K562 (cell line): Measurements from ENCODE around the gene CHURC1. TPM values are rescaled to one million over a fixed set of nuclear protein-coding genes. Genes with fewer than 3 reads are reported as not detected.

Experiments
- ATAC-seq: fragments of 200-7000 bp; cut with Tn5 transposase; 3 replicates; pipeline ENCODE4 v1.9.1; 2020; ENCODE audit warnings: moderate library complexity
- BruUV-seq: library from RNA; stranded (reverse); fragments of 400-500 nt; replicated peaks from 2 replicates; lab custom pipeline; 2021; lab: Mats Ljungman, UMichigan
- CTCF ChIA-PET: fragments of 300-600 bp; formaldehyde crosslinking; extraction: SDS; loops from one replicate; lab custom pipeline; 2021; ENCODE audit warnings: low intra/inter-chr PET ratio; lab: Yijun Ruan, JAX
- POLR2A ChIA-PET: fragments of 300-600, 350-650 bp; sonication (Branson Sonifier 250); formaldehyde crosslinking; extraction: SDS; loops from one replicate; lab custom pipeline; 2021; ENCODE audit warnings: antibody characterized with exemption, inconsistent platforms; lab: Yijun Ruan, JAX
- DNase-seq, 4 experiments: peaks; one replicate each; pipeline versions ENCODE4 v3.0.0 to v3.0.0-alpha.2; 2011 to 2018; ENCODE audit warnings: low spot score in 3 of 4, mixed read lengths in 3 of 4; ENCODE audit errors: extremely low read depth in 1 of 4
- FAIRE-seq: peaks from 2 replicates; lab custom pipeline; 2011; peaks lifted over from hg19 to GRCh38; lab: Jason Lieb, UNC
- H2AFZ ChIP-seq: 2 replicates; pipeline ENCODE4 v1.6.0; 2011; ENCODE audit warnings: low read depth, low read length, control low read depth, inconsistent platforms
- H3K27ac ChIP-seq: fragments of 200-600 bp; 3 replicates; pipeline ENCODE4 v1.8.0; 2011; ENCODE audit warnings: low read depth, mild to moderate bottlenecking, control low read depth, inconsistent platforms, low read length, moderate library complexity, mixed read lengths; ENCODE audit errors: extremely low read depth
- H3K27me3 ChIP-seq, 2 experiments: fragments of 300-600 bp in 1 of 2; 2 replicates in 1 of 2; 3 replicates in 1 of 2; pipeline versions ENCODE4 v1.6.0 to v1.8.0; 2011; ENCODE audit warnings: inconsistent platforms in 2 of 2, low read length in 2 of 2, mild to moderate bottlenecking in 1 of 2, mixed read lengths in 1 of 2, moderate library complexity in 1 of 2; ENCODE audit not compliant: control insufficient read depth in 2 of 2, insufficient read depth in 2 of 2
- H3K36me3 ChIP-seq: fragments of 300-600 bp; 3 replicates; pipeline ENCODE4 v1.8.0; 2011; ENCODE audit warnings: mild to moderate bottlenecking, low read length, inconsistent platforms; ENCODE audit not compliant: control insufficient read depth, insufficient read depth
- H3K4me1 ChIP-seq, 2 experiments: fragments of 200-600 bp in 1 of 2; replicated peaks in 1 of 2; 2 replicates in 1 of 2; 3 replicates in 1 of 2; pipeline versions ENCODE4 v1.5.1 to v1.8.0; 2011; ENCODE audit warnings: inconsistent platforms in 2 of 2, low read length in 2 of 2, mild to moderate bottlenecking in 1 of 2, mixed read lengths in 1 of 2, moderate library complexity in 1 of 2; ENCODE audit not compliant: control insufficient read depth in 2 of 2, insufficient read depth in 2 of 2
- H3K4me2 ChIP-seq: 2 replicates; pipeline ENCODE4 v1.6.1; 2011; ENCODE audit warnings: low read length, control low read depth, inconsistent platforms, mixed read lengths; ENCODE audit not compliant: insufficient read depth
- H3K4me3 ChIP-seq: fragments of 200-600 bp; sonication (generic), shearing (Covaris generic); 2 replicates; pipeline ENCODE4 v1.5.1; 2016; ENCODE audit warnings: control low read depth, inconsistent platforms
- H3K79me2 ChIP-seq: fragments of 200-600 bp; 3 replicates; pipeline ENCODE4 v1.8.0; 2011; ENCODE audit warnings: low read length, inconsistent platforms; ENCODE audit not compliant: control insufficient read depth, insufficient read depth
- H3K9ac ChIP-seq, 2 experiments: 2 replicates each; pipeline versions ENCODE4 v1.6.0 to v1.6.1; 2011; ENCODE audit warnings: low read depth in 2 of 2, low read length in 2 of 2, control low read depth in 1 of 2, inconsistent platforms in 1 of 2, mild to moderate bottlenecking in 1 of 2, mixed read lengths in 1 of 2; ENCODE audit not compliant: insufficient read depth in 1 of 2
- H3K9me1 ChIP-seq: one replicate; pipeline ENCODE4 v1.6.0; 2011; ENCODE audit warnings: inconsistent platforms, mild to moderate bottlenecking, low read length, moderate library complexity; ENCODE audit not compliant: control insufficient read depth, insufficient read depth
- H3K9me3 ChIP-seq: replicated peaks from 2 replicates; pipeline ENCODE4 v1.5.1; 2011; ENCODE audit warnings: low read depth, low read length, inconsistent platforms; ENCODE audit not compliant: control insufficient read depth, insufficient read depth
- H4K20me1 ChIP-seq: replicated peaks from 2 replicates; pipeline ENCODE4 v1.6.1; 2011; ENCODE audit warnings: low read length, inconsistent platforms, mixed read lengths; ENCODE audit not compliant: control insufficient read depth, insufficient read depth
- ADNP ChIP-seq: fragments of 200-800 bp; sonication (Bioruptor generic); IDR thresholded peaks from 2 replicates; pipeline ENCODE4 v1.6.1; 2016; ENCODE audit warnings: missing genetic modification characterization, missing compliant biosample characterization
- ARID1B ChIP-seq: fragments of 450-650 bp; IDR thresholded peaks from 2 replicates; pipeline ENCODE4 v1.6.1; 2016; ENCODE audit warnings: antibody characterized with exemption, mild to moderate bottlenecking, inconsistent platforms
- CTBP1 ChIP-seq: fragments of 450-650 bp; IDR thresholded peaks from 2 replicates; pipeline ENCODE4 v1.6.1; 2016; ENCODE audit warnings: borderline replicate concordance
- NUFIP1 ChIP-seq: fragments of 450-650 bp; IDR thresholded peaks from 2 replicates; pipeline ENCODE4 v1.6.1; 2018; ENCODE audit not compliant: partially characterized antibody
- TCF3 ChIP-seq: sonication (generic); formaldehyde crosslinking; IDR thresholded peaks from 2 replicates; pipeline ENCODE4 v1.4.0; 2020; ENCODE audit warnings: mild to moderate bottlenecking, missing genetic modification reagents
- TEAD2 ChIP-seq: fragments of 450-650 bp; IDR thresholded peaks from 2 replicates; pipeline ENCODE4 v1.6.1; 2016; ENCODE audit warnings: missing genetic modification characterization, control low read depth, missing compliant biosample characterization
- WGBS: fragments of 100-300 bp; shearing (Covaris generic); methylation state at CpG from one replicate; pipeline ENCODE4 v1.1.6; 2016; ENCODE audit warnings: low coverage, mixed read lengths; ENCODE audit not compliant: insufficient coverage; ENCODE audit errors: missing lambda C conversion rate; 5-methylcytosine and 5-hydroxymethylcytosine counted together
- in situ Hi-C: fragments of 300-500 bp; cut with MboI; formaldehyde crosslinking; loops from 4 replicates; pipeline ENCODE4 v1.15.0; 2018; ENCODE audit warnings: inconsistent platforms, mixed read lengths
- intact Hi-C: fragments of 100-400 bp; cut with micrococcal nuclease; formaldehyde crosslinking; loops from 2 replicates; pipeline ENCODE4 v1.14.2; 2022
- polyA plus RNA-seq, 8 experiments: library from polyadenylated mRNA; depleted of rRNA in 4 of 8; stranded (reverse) in 5 of 8; unstranded in 3 of 8; fragments of >200 nt; fragmentation: Nextera tagmentation in 2 of 8; fragmentation: Illumina TruSeq in 1 of 8; extraction: Ambion mirVana in 2 of 8; extraction: Trizol in 1 of 8; gene quantifications; 2 replicates each; pipeline versions ENCODE4 v1.2.1 to v1.2.3, GENCODE V29; 2011 to 2014; ENCODE audit warnings: inconsistent platforms in 1 of 8, missing spikeins in 1 of 8
- total RNA-seq, 7 experiments: library from RNA; depleted of rRNA in 6 of 7; stranded (reverse); fragments of >200 nt in 6 of 7; fragmentation: Illumina TruSeq in 2 of 7; extraction: Trizol in 2 of 7; gene quantifications; 2 replicates each; pipeline versions ENCODE4 v1.2.1 to v1.2.3, GENCODE V29; 2011 to 2021; ENCODE audit warnings: low replicate concordance in 1 of 7
- TF ChIP-seq, protein P1 (sequence below): IDR thresholded peaks from 3 replicates; pipeline ENCODE4 v1.6.1; 2011; ENCODE audit warnings: borderline replicate concordance, mild to moderate bottlenecking; ENCODE audit not compliant: insufficient read length, insufficient read depth
- TF ChIP-seq, protein P2 (sequence below): fragments of 450-650 bp; IDR thresholded peaks from 2 replicates; pipeline ENCODE4 v1.6.1; 2016; ENCODE audit warnings: mild to moderate bottlenecking, moderate library complexity

The CHURC1 gene
- total and polyA plus RNA-seq, 9 of the 15 experiments (the other 6 are each of a cell fraction or from before 2014, with no cell fraction given) = 27.3 to 239 (median 45.6) TPM

DNA sequence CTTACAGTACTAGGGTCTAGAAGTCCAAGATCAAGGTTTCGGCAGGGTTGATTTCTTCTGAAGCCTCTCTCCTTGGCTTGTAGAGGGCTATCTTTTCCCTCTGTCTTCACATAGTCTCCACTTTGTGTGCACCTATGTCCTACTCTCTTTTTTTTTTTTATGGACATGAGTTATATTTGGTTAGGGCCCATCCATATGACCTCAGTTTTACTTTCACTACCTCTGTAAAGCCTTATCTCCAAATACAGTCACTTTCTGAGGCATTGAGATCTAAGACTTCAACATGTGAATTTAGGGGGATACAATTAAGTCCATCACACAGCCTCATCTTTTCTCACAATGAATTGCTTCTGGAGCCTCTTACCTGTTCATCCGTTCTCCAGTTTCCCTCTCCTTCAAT is 28.7 kb upstream of the CHURC1 start:
- peak overlapping the region; percentile 49 for H3K4me2 ChIP-seq
- no TSS peak for BruUV-seq
- H4K20me1 ChIP-seq = no peaks in the 10 kb centered on the region
- 0 out of 4 replicates have a peak overlapping the region, but pooled peaks of 1 of the 2 experiments have one; percentile 6 for H3K9ac ChIP-seq
- H3K9me3 ChIP-seq = no peaks in the 10 kb centered on the region
- DNase-seq (peak in 2 of 4 experiments; percentile 20 to 36), FAIRE-seq (no peak), ATAC-seq (peak; percentile 60)
- POLR2A ChIA-PET = no interaction called here
- H3K36me3 ChIP-seq = no peaks in the 10 kb centered on the region
- WGBS = 47% methylated on average over 2 of the region's 2 CpGs
- no peaks in the 10 kb centered on the region for H3K27me3 ChIP-seq
- H3K4me3 ChIP-seq = no peak overlapping the region
- CTCF ChIA-PET = interaction anchor here (0.6 kb wide), 1 partner anchor 20 kb away, joined by 4 read pairs; no protein-coding TSS in a partner anchor
- H2AFZ ChIP-seq = peak overlapping the region; percentile 59
- H3K27ac ChIP-seq = no peak overlapping the region; the same call in 2 of the 3 replicates
- H3K4me1 ChIP-seq = peaks cover under 1 to 11% of the 10 kb centered on the region in 2 experiments; a peak in 4 of 5 replicates
- H3K79me2 ChIP-seq = peaks cover 2% of the 10 kb centered on the region; the same call in 1 of the 3 replicates
- H3K9me1 ChIP-seq = no peaks in the 10 kb centered on the region
- intact Hi-C loops (no loop called here), in situ Hi-C loops (loop anchor here (5.0 kb wide), 1 partner anchor 63 kb away; no protein-coding TSS in a partner anchor)
- peak; percentile 47; the same call in 1 of the 2 replicates for TF ChIP-seq ARID1B
- no peak for TF ChIP-seq CTBP1
- TF ChIP-seq TEAD2 (tag) = no peak
- TF ChIP-seq, protein P1, sequence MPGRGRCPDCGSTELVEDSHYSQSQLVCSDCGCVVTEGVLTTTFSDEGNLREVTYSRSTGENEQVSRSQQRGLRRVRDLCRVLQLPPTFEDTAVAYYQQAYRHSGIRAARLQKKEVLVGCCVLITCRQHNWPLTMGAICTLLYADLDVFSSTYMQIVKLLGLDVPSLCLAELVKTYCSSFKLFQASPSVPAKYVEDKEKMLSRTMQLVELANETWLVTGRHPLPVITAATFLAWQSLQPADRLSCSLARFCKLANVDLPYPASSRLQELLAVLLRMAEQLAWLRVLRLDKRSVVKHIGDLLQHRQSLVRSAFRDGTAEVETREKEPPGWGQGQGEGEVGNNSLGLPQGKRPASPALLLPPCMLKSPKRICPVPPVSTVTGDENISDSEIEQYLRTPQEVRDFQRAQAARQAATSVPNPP = no peak
- TF ChIP-seq TCF3 = peak; percentile 39; the same call in 1 of the 2 replicates
- TF ChIP-seq ADNP (tag) = no peak
- peak; percentile 21 for TF ChIP-seq NUFIP1
- TF ChIP-seq, protein P2, sequence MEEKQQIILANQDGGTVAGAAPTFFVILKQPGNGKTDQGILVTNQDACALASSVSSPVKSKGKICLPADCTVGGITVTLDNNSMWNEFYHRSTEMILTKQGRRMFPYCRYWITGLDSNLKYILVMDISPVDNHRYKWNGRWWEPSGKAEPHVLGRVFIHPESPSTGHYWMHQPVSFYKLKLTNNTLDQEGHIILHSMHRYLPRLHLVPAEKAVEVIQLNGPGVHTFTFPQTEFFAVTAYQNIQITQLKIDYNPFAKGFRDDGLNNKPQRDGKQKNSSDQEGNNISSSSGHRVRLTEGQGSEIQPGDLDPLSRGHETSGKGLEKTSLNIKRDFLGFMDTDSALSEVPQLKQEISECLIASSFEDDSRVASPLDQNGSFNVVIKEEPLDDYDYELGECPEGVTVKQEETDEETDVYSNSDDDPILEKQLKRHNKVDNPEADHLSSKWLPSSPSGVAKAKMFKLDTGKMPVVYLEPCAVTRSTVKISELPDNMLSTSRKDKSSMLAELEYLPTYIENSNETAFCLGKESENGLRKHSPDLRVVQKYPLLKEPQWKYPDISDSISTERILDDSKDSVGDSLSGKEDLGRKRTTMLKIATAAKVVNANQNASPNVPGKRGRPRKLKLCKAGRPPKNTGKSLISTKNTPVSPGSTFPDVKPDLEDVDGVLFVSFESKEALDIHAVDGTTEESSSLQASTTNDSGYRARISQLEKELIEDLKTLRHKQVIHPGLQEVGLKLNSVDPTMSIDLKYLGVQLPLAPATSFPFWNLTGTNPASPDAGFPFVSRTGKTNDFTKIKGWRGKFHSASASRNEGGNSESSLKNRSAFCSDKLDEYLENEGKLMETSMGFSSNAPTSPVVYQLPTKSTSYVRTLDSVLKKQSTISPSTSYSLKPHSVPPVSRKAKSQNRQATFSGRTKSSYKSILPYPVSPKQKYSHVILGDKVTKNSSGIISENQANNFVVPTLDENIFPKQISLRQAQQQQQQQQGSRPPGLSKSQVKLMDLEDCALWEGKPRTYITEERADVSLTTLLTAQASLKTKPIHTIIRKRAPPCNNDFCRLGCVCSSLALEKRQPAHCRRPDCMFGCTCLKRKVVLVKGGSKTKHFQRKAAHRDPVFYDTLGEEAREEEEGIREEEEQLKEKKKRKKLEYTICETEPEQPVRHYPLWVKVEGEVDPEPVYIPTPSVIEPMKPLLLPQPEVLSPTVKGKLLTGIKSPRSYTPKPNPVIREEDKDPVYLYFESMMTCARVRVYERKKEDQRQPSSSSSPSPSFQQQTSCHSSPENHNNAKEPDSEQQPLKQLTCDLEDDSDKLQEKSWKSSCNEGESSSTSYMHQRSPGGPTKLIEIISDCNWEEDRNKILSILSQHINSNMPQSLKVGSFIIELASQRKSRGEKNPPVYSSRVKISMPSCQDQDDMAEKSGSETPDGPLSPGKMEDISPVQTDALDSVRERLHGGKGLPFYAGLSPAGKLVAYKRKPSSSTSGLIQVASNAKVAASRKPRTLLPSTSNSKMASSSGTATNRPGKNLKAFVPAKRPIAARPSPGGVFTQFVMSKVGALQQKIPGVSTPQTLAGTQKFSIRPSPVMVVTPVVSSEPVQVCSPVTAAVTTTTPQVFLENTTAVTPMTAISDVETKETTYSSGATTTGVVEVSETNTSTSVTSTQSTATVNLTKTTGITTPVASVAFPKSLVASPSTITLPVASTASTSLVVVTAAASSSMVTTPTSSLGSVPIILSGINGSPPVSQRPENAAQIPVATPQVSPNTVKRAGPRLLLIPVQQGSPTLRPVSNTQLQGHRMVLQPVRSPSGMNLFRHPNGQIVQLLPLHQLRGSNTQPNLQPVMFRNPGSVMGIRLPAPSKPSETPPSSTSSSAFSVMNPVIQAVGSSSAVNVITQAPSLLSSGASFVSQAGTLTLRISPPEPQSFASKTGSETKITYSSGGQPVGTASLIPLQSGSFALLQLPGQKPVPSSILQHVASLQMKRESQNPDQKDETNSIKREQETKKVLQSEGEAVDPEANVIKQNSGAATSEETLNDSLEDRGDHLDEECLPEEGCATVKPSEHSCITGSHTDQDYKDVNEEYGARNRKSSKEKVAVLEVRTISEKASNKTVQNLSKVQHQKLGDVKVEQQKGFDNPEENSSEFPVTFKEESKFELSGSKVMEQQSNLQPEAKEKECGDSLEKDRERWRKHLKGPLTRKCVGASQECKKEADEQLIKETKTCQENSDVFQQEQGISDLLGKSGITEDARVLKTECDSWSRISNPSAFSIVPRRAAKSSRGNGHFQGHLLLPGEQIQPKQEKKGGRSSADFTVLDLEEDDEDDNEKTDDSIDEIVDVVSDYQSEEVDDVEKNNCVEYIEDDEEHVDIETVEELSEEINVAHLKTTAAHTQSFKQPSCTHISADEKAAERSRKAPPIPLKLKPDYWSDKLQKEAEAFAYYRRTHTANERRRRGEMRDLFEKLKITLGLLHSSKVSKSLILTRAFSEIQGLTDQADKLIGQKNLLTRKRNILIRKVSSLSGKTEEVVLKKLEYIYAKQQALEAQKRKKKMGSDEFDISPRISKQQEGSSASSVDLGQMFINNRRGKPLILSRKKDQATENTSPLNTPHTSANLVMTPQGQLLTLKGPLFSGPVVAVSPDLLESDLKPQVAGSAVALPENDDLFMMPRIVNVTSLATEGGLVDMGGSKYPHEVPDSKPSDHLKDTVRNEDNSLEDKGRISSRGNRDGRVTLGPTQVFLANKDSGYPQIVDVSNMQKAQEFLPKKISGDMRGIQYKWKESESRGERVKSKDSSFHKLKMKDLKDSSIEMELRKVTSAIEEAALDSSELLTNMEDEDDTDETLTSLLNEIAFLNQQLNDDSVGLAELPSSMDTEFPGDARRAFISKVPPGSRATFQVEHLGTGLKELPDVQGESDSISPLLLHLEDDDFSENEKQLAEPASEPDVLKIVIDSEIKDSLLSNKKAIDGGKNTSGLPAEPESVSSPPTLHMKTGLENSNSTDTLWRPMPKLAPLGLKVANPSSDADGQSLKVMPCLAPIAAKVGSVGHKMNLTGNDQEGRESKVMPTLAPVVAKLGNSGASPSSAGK = no peak
